GM10847 (cell line): ENCODE measurements around the gene JUP.

Source experiments
- POLR2A ChIP-seq: IDR thresholded peaks from 2 replicates; pipeline ENCODE4 v1.6.1; 2011; ENCODE audit not compliant: insufficient read length; ENCODE audit errors: extremely low read depth

The JUP gene

DNA sequence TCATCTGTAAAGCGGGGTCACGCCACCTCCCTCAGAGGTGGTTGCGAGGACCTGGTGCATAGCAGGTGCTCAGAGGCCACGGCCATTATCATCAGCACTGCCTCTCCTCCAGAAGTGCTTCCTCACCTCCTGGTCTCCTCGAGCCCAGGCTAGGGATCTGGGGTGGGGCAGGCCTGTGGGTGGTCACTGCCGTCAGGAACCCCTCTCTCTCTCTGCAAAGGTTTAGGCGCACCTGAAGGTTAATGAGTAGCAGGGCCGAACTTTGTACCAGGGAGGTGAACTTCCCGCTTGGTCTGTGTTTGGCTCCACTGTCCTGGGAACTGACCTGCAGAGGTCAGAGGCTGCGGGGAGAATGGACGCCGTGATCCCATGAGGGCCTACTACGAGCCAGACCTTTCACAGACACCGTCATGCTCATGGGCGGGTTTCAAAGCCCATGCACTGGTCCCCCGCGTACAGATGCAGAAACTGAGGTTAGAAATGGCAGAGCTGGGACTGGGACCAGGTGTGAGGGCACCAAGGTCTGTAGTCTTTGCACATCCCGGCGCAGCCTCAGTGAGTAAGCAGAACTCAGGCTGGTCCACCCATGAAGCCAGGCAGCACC is 13.8 kb downstream of the JUP start:
- no peak for TF ChIP-seq POLR2A

DNA sequence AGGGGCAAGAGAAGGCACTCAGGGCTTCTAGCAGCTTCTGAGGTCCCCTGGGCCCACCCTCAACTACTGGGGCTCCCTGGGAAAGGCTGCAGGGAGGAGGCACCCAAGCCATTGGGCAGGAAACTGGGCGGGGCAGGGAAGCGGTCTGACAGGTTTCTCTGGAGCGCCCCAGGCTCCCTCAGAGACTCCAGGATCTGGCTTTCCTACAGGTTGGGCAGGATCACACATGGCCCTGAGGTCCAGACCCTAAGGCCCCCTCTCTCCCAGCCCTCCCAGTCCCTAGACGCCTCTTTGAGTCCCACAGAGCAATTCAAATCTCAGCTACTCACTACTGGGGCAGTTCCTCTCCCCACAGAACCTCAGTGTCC is 14.3 kb downstream of the JUP start:
- no peak for TF ChIP-seq POLR2A

DNA sequence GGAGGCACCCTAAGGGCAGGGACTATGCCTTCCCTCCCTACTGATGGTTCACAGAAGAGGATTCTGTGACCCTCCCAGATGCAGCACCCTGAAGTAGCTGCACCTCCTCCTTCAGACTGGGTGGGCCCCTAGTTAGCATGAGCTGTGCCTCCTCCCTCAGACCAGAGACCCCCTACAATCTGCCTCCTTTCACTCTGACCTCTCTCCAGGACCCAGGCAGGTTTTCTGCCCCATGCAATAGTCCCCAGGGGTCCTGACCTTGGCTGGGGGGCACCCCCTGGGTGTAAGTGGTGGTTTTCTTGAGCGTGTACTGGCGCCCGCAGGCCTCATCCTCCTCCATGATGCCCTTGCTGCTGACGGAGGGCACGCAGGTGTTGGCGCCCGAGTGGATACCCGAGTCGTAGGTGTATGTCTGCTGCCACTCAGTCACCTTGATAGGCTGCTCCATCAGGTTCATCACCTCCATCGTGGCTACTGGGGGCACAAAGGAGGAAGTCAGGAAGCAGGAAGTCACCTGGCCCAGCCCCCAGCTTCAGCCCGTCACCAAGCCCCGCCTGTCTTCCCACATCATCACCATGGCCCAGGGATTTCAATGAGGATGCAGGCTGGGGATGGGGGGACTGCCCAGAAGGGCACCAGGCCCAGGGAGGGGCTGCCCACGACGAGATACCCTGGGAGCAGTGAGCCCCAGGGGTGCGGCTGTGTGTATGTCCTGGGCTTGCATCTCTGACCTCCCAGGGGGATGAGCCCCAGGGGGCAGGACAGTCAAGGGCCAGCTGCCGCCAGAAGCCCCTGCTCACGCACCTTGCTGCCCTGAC is 14.9 kb downstream of the JUP start:
- TF ChIP-seq POLR2A = no peak

DNA sequence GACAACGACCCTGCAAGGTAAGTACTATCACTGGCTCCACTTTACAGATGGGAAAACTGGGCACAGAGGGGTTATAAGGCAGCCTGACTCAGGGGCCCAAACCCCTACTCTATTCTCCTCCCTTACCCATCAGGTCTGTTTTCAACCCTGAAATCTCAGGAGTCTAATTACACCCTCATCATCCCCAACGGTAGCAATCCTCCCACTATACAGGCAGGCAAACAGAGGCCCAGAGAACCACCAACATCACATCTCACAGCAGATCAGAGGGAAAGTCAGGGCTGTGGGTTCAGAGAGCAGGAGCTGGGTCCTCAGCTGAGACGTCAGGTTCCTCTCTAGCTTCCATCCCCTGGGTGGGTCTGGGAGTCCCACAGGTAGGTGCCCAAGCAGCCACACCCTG is 16.5 kb downstream of the JUP start:
- TF ChIP-seq POLR2A = no peak

DNA sequence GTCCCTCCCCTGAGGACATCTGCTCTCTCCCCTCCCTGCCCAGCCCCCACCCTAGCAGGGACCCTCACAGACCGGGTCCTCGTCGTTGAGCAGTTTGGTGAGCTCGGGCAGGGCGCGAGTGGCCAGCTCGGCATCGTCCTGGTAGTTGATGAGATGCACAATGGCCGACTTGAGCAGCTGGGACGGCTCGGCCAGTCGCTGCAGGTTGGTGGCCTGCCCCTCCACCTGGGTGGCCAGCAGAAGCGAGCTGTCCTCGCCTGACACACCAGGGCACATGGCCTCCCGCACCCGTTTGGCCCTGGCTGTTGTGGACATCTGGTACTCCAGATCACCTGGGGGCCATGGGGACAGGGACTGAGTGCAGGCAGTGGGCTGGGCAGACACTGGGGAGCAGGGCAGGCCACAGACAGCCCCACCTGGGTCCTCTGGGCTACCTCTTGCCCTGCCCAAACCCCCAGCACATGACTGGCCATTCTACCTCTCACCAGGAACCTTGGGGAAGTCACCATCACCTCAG is 17.1 kb downstream of the JUP start:
- no peak for TF ChIP-seq POLR2A

DNA sequence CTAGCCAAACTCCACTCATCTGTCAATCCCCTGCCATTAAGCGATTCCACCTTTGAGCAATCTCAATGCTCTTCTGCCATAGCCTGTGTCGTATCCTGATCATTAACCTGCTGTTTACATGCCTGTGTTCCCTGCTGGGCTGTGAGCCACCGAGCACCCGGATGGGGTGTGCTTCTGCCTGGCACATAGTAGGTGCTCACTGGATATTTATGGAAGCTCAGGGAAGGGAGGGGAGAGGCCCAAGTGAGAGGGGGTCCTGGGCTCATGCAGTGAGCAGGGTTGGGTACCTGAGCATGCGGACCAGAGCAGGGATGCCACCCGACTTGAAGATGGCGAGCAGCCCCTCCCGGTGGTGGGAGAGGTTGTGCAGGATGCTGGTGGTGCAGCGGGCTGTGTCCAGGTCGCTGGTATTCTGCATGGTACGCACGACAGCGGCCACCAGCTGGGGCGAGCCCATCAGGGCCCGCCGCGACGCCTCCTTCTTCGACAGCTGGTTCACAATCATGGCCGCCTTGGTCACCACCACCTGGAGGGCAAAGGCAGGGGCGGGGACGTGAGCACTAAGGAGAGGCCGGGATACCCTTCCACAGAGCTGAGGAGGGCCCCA is 17.7 kb downstream of the JUP start:
- TF ChIP-seq POLR2A = no peak

DNA sequence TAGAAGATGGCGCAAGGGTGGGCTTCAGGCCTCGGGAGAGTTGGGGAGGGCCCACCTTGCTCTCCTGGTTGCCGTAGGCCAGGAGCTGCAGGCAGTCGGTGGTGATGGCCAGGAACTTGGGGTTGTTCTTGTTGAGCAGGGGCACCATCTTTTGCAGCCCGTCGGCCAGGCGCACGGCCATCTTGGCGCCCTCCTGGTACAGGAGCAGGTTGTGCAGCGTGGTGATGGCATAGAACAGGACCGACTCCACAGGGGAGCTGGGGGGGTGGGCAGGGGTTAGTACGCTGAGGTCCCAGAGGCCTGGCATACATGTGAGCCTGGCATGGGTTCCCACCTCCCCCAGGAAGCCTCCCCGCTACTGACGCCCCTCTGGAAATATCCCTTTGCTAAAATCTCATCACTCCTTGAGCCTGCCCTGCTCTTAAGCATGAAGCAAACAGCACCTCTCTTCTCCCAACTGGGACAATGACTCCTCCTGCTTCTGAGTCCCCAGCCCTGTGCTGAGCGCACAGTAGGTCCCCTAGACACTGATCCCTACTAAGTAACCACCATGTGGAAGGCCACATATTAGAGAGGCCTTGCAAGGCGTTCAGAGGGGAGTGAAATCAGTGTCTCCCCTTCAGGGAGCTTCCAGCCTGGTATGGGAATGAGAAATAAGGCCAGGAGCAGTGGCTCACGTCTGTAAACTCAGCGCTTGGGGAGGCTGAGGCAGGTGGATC is 19.0 kb downstream of the JUP start:
- no peak for TF ChIP-seq POLR2A

DNA sequence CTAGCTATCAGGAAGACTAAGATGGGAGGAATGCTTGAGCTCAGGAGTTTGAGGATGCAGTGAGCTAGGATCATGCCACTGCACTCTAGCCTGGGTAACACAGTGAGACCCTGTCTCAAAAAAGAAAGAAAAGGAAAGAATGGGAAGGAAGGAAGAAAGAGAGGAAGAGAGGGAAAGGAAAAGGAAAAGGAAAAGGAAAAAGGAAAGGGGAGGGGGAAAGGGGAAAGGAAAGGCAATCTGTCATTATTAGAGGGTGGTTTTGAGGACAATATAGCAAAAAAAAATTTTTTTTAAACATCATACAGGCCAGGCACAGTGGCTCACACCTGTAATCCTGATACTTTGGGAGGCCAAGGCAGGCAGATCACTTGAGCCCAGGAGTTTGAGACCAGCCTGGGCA is 20.4 kb downstream of the JUP start:
- TF ChIP-seq POLR2A = no peak

DNA sequence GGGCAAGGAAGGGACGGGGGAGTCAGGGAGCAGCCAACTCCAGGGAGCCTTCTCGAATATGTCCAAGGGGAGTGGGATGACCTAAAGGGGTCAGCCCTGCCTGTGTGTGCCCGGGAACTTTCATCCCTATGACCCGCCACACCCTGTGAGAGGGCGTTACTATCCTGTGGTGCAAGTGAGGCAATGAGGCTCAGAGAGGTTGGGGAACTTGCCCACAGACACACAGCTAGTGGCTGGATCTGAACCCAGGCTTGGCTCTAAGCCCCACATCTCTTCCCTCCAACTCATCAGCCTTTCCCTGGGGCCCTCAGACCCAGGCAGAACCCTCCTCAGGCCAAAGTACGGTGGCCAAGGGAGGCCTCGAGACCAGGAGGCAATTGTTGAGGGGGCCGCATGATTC is 23.2 kb downstream of the JUP start:
- no peak for TF ChIP-seq POLR2A

DNA sequence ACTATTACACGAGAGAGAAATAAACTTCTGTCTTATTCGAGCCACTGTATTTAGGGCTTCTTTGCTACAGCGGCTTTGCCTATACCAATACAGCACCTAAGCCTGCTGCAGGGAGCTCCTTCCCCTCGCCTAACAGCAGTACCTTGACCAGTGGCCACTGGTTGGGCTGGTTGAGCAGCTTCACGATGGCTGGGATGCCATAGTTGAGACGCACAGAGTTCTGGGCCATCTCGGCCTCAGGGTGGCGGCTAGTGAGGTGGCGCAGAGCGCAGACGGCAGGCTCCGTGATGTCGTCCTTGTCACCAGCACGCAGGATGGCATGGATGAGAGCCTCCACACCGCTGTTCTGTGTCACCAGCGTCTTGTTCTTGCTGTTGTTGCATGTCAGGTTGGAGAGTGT is 23.7 kb downstream of the JUP start:
- TF ChIP-seq POLR2A = no peak

DNA sequence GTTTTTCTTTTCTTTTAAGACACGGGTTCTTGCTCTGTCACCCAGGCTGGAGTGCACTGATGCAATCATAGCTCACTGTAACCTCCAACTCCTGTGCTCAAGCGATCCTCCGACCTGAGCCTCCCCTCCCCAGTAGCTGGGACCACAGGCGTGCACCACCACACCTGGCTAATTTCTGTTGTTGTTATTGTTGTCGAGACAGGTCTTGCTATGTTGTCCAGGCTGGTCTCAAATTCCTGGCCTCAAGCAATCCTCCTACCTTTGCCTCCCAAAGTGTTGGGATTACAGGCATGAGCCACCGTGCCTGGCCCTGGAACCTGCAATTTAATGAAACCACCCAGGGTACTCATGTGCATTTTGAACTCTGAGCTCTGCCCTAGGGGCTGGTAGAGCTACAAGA is 24.1 kb downstream of the JUP start:
- TF ChIP-seq POLR2A = no peak

DNA sequence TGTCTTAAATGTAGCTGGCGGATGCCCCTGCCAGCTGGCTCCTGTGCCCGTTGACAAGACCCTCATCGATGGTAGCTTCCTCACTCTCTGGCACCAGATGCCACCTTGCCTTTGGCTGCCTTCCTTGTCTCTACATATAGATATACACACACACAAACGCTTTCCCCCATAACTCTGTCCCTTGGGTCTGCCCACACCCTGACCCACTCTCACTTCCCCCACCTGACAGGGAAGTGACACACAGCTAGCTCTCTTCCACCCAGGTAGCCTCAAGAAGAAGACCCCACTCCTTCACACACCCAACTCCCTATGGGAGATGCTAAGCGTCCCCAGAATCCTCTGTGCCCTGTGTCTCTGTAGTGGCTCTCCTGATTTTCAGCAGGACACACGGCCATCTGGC is 25.6 kb downstream of the JUP start:
- no peak for TF ChIP-seq POLR2A

DNA sequence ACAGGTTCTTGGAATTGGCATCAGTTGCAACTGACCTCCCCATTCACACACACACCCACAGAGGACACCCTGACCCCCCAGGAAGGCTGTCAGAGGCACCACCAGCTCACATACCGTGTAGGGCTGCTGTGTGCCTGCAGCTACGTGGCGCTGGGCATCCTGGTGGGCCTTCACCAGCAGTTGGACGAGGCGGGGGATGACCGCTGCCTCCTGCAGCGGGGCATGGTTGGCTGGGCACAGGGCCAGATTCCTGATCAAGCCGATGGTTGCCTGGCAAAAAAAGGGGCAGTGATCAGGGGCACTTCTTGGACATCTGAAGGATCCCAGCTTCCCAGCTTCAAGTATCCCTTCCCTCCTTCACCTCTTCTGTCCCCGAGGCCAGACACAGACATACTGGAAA is 27.9 kb downstream of the JUP start:
- TF ChIP-seq POLR2A = no peak

DNA sequence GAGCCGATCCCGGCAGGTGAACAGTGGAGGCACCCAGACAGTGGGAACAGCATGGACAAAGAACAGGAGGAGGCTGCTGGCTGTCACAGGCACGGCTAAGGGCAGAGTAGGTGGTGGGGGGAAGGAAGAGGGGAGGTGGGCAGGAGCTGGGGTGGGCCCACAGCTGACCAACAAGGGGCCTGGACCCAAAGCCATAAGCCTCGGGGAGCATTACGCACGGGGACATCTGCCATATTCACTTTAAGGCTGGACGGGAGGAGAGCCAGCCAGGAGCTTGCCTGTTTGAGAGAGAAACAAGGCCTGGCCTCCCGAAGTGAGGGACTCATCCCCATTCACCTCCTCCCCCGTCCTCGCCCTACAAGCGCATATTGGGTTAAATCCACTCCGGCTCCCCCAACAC is 32.4 kb downstream of the JUP start:
- no peak for TF ChIP-seq POLR2A

DNA sequence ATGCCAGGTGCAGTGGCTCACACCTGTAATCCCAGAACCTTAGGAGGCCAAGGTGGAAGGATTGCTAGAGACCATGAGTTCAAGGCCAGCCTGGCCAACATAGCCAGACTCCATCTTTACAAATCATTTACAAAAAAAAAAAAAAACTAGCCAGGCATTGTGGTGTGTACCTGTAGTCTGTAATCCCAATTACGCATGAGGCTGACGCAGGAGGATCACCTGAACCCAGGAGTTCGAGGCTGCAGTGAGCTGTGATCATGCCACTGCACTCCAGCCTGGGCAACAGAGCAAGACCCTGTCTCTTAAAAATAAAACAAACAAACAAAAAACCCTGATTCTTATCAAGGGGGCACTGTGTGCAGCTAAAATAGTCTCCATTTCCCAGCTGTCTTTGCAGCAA is 35.2 kb downstream of the JUP start:
- TF ChIP-seq POLR2A = no peak

DNA sequence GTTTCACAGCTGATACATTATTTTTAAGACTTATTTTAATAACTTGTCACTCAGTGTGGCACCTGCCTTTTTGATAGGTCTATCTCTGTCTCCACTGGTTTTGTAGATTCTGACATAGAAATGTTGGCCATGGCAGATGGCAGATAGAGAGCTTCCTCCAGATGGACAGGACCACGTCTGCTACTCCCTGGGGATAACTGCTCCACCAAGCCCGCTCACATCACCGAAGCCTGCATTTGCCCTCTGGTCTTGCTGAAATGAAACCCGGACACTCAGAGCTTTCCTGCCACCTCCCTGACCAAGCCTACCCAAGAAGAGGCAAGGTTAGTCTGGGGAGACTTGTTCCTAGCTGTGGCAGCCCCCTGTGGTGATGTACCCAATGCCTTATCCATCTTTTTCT is 35.6 kb downstream of the JUP start:
- TF ChIP-seq POLR2A = no peak

DNA sequence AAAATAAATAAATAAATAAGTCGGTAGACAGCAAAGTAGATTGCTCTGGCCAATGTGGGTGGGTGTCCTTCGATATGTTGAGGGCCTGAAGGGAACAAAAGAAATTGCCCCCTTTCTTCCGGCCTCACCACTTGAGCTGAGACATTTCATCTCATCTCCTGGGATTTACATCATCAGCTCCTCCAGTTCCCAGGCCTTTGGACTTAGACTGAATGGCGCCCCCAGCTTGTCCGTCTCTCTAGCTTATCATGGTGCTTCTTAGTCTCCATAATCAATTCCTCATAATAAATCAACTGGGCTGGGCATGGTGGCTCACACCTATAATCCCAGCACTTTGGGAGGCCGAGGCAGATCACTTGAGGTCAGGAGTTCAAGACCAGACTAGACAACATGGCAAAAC is 38.2 kb downstream of the JUP start:
- TF ChIP-seq POLR2A = no peak

DNA sequence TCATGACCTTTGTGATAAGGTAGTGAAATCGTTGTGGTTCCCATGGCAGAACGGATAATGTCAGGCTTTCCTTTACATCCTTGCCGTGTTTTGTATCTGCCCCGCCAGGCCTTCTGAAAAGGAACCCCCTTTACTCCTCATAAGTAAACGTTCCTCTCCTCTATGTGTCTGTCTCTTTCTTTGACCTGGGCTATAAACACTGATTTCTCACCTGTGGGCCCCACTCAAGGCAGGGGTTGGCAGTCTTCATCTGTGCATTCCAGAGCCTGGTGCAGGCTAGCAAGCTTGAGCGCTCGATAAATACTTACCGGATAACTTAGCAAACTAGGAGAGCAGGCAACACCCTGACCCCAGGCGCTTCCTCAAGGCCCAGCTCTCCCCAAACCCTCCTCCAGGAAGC is 44.8 kb downstream of the JUP start:
- TF ChIP-seq POLR2A = no peak
